NCI-H1694 treated with DMSO at 0.1 percent for 48 hours (cell line): ENCODE data around the gene ABCF2.

Source experiments
- DNase-seq: peaks from one replicate; lab custom pipeline; 2025; lab: John Stamatoyannopoulos, UW

ABCF2 gene

DNA sequence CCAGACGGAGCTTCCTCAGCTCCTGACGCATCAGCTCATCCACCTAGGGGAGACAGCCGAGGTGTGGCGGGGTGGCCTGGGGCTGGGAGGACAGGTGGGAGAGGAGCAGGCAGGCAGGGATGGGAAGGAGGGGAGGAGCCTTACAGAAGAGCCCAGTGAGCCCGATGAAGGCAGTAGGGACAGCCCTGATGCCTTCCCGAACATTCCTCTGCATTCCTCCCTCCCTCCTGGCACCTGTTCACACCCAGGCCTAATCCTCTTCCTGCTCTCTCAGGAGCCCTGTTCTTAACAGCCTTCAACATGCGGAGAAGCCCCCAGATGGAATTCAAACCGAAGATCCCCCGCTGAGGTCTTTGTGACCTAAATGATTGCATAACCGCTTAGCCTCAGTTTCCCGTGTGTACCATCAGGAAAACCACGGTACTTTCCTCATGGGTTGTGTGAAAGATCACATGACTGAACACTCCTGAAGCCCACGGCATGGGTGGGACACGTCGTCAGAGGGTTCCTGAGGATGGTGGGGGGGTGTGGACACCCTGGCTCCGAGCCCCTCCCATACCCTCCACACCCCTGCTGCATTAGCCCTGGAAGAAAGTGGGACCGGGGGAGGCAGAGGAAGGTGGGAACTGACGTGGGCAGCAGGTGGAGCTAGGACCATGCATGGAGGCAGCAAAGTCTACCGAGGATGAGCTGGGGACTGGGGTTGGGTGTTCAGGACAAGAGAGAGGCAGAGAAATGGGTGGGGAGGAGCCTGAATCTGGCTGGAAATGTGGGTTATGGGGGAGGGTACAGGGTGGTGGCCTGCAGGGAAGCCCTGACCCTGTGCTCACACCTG, 31.2 kb downstream of the ABCF2 start:
- no peak for DNase-seq

DNA sequence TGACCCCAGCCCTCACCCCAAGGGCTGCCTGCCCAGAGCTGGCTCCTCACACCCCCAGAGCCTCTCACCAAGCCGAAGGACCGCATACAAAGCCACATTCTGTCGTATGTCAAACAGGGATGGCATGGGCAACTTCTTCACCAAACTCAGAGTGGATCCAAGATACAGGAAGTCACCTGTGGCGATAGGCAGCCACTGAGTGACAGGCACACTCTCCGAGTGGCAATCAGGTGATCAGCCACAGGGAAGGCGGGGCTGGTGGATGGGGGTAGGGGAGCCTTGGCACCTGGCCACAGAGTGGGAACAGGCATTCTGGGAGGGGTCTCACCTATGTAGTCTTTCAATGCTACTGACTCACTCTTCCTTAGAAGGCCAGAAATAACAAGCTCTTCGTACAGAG, 32.8 kb downstream of the ABCF2 start:
- no peak for DNase-seq

DNA sequence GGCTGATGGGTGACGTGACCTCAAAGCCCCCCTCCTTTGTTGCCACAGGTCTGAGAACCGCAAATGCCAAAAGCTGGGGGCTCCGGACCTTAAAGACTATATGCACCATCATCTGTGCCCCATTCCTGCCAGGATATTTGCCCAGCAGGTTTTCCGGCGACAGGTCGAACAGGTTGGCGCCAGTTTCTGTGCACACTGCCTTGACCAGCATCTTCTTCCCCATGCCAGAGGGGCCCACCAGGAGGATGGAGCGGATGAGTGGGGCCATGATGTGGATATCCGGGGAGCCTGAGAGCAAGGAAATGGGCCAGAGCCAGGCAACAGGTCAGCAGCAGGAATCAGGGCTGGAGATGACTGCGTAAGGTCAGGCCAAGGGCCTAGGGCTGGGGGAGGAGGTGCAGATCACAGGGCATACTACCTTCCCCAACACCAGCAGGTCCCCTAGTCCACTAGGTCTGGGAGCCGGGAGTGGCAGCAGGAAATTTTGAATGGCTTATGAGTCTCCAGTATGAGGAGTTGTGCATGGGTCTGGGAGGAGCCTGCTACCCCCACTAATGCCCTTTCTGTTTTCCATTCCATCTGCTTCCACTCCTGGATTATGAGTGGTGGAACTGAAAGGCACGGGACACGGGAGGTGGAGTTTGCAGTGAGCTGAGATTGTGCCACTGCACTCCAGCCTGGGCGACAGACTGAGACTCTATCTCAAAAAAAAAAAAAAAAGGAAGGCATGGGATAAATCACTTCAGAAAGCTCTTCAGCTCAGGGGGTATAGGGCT, 33.6 kb downstream of the ABCF2 start:
- no peak for DNase-seq

DNA sequence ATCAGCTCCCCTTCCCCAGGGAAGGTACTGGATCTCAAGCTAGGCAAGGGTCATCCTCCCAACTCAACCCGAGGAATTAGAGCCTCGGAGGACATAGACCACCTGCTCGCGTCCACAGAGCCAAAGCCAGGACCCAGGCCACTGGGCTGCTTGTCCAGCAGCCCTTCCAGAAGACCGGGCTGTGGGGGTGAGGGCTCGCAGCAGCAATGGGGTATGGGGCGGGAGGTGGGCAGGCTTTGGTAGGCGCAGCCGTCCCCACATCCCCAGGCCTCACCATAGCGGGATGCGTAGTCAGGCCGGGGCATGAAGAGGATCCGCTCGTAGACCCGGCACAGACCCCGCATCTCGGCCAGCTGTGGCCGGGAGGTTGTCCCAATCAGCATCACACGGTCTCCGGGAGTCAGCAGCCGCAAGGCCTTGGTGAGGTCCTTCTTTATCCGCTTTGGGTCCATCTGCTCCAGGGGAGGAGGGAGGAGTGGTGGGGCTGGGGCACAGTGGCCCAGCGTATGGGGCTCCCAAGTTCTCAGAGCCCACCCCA, 34.9 kb downstream of the ABCF2 start:
- DNase-seq, result no peak

DNA sequence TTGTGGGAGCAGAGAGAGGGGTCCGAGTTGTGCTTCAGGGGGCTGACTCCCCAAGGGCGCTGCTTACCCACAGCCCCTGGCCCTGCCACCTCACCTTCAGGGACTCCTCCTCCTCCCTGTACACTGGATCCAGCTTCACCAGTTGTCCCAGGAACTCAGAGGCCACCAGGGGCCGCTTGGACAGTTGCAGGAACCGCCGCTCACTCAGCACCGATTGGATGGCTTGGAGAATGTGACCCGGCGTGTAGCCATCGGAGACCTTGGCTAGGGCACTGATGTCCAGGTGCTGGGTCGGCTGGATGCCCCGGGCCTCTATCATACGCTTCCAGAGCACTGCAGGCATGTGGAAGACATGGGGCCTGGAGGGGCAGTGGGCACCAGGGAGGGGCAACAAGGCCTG, 35.5 kb downstream of the ABCF2 start:
- DNase-seq, result no peak

DNA sequence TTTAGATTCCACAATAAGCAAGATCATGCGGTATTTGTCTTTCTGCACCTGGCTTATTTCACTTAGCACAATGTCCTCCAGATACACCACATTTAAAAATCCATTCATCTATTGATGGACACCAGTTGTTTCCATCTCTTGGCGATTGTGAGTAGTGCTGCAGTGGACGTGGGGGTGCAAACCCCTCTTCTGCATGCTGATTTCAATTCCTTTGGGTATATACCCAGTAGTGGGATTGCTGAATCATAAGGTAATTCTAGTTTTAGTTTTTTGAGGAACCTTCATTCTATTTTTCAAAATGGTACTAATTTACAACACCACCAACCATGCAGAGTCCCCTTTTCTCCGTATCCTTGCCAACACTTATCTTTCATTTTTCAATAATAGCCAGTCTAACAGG, 38.0 kb downstream of the ABCF2 start:
- no peak for DNase-seq

DNA sequence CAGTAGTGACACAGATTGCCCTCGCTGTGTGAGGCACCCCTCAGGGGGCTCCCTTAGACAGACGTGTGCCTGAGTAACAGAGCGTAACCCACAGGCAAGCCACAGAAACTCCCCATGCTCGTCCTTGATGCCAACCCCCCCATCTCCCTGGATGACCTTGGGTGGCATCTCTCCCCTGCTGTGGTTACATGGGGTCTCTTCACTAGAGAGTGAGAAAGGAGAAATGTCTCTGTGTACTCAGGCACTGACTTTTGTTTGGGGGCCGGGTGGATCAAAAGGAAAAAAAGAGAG, 38.8 kb downstream of the ABCF2 start:
- DNase-seq, result no peak

DNA sequence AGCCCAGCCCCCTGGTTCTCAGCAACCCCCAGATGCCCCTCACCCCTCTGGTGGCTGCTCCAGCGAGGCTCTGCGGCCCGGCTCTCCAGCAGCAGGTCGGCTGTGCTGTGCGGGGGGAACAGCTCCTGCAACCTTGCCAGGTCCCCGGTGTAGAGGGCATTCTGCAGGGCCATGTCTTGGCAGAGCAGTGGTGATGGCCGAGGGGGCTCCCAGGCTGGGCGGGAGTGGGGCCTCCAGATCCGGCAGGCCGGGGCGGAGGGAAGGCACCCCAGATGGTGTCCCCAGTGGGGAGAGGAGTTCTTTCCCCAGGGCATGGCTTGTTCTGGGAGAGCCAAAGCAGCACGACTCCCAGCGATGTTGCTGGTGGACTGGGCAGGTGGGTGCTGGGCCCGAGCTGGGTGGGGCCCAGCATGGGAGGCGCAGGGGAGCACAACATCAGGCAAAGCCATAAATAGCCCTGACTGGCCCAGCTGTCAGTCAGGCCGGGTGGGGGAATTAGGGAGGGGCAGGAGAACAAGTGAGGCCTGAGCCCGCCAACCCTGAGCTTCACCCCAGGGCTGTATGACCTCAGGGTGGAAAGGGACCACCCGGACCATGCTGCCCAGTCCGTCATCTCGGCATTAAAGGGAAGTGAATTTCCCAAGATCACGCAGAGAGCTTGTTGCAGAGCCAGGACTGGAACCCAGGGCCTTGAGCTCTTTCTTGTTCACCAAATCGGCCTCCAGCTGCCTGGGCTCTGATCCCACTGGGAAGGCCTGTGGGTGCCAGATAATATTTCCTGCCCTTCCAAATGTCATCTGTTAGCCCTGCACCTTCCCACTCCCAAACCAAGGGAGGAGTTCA, 39.4 kb downstream of the ABCF2 start:
- no peak for DNase-seq

DNA sequence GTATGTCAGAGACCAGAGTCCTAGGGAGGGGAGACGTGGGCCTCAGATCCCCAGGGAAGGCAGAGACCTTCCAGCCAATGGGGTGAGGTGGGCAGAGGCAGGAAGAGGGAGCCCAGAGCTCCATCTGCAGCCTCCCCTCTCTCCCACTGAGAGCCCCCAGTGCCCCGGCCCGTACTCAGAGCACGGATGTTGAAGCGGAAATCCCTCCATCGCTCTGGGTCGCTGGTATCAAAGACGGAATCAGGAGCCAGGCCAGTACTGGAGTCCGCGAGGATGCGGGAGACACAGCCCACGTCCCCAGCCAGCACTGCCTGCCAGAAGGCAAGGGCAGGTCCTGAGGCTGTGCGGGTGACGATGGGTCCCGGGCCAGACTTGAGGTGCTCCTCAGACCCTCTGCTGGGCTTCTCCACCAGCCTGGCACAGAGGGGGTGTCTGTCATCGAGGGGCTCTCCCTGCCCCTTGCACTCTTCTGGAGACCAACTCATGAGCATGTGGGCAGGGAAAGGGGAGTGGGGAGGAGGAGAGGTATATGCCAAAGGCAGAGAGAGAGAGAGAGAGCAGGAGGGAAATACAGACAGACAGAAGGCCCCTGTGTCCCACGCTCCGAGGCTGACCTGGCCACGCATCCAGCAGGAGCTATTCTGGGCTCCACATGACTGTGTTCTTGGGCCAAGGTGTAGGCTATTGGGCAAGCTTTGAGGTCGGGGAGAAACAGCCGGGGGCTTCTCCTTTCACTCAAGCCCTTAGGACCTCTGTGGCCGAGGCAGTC, 40.2 kb downstream of the ABCF2 start, which contains the start of gene ASB10:
TSS of gene ASB10 (minus strand) at position 611 of the 769 bp plus-strand sequence. CDS start at position 491, 120 bp downstream.
- no peak for DNase-seq

DNA sequence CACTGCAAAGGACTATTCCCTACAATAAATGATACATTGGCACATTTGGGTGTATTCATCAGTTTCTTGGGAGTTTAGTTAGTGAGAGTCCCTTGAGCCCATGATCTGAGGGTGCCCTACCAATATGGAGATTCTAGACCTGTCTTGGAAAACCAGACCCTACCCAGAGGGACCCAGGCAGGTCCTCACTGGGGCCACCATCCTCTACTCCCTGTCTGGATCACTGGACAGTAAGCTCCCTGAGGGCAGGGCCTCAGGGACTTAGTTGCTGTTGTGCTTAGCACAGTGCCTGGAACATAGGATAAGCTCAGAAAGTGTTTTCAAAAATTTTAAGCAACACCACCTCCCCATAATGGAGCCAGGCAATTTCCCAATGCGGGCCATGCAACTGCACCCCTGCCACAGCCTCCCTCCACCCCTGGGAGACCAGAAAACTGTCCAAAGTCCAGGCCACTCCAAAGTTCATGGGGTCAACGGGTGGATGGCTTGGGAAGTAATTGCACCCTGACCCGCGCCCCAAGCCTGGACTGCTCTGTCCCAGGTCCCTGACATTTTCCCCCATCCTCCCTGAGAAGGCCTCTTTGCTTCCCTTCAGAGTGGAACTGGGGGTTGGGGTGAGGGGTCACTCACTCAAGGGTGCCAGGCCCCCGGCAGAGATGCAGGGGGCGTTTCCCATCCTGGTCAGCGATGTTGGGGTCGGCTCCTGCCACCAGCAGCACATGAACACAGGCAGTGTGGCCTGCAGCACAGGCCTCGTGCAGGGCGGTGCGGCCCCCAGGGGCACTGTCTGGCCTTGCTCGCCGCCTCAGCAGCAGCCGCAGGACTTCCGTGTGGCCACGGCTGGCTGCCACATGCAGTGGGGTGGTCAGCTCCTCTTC, 41.0 kb downstream of the ABCF2 start:
- DNase-seq, result no peak

DNA sequence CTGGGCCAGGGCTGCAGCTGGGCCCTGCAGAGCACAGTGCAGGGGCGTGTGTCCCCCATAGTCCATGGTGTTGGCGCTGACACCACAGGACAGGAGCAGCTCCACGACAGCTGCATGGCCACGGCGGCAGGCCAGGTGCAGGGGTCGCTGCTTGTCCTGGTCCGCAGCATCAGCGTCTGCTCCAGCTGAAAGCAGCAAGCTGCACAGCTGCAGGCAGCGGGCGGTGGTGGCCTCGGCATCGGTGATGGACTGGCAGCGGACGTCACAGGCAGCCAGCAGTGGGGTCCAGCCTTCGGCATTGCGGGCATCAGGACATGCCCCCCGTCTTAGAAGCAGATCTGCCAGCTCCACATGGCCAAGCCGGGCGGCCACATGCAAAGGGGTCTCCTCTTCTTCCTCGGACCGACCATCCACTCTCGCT, 46.0 kb downstream of the ABCF2 start:
- no peak for DNase-seq

DNA sequence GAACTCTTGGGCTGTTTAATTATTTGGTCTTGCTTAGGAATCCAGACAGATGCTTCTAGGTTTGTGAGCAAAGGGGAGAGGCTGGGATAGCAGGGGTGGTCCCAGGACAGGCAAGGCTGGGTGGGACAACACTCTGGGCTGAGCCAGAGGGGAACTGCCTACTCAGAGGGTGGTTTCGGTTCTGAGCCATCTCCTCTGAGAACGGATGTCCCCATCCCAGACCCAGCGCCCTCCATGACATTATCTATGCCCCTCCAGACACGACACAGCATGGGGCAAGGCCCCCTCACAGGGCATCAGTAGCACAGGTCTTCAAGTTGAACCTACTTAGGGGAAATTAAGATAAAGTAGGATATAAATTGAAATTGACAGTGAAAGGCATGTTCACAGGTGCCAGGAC, 47.1 kb downstream of the ABCF2 start:
- DNase-seq, result no peak

DNA sequence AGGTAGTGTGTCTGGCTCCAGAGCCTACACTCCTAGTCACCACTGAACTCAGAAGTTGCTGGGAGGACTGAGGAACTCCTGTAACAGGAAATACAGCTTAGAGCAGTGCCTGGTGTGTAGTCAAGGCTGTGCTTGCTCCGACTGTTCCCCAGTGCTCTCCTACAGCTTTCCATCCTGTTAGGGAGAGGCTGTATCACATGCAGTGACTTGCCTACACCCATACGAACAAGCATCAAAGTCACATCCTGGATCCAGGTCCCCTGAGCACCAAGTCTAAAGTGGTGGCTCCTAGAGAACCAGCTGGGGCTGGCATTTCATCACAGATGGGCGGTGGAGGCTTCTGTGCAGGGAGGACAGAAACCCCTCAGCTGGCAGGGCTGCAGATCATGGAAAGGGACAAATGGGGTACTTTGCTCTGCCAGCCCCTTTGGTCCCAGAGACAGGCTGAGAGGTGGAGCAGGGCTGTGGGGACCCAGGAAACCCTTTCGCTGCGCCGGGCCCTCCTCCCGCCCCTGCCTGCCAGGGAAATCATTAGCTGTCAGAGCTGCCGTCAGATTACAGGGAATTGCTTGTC, 47.6 kb downstream of the ABCF2 start:
- no peak for DNase-seq

DNA sequence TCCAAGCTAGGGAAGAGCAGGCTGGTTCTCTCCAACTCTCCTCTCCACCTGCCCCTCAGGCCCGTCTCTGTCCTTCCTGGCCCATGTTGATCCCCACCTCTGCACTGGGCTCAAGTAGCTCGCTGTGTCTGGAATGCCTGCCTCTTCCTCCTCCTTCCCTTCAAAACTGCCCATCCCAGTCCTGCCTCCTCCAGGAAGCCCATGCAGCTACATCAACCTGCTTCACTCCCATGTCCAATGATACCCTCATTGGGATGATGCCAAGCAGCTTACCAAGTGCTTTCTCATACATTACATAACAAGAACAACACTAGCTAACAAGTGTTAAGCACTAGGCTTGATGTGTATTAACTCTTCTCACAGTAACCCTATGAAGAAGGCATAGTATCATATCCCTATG, 48.2 kb downstream of the ABCF2 start:
- no peak for DNase-seq

DNA sequence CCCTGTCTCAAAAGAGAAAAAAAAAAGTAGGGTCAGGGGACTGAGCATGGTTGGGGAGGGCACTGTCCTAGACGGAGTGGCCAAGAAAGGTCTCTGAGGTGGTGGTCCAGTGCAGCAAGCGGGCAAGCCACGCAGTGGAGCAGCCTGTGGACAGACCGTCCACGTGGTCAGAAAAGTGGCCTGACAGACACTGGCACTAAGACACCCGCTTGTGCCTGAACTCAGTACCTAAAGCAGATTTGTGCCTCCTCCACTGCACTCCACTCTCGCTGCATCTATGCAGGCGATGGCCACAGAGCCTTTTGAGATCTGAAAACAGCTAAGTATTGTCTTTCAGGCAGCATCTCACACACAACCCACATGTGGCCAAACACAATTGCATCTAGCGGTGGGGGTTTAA, 48.8 kb downstream of the ABCF2 start:
- DNase-seq, result no peak

DNA sequence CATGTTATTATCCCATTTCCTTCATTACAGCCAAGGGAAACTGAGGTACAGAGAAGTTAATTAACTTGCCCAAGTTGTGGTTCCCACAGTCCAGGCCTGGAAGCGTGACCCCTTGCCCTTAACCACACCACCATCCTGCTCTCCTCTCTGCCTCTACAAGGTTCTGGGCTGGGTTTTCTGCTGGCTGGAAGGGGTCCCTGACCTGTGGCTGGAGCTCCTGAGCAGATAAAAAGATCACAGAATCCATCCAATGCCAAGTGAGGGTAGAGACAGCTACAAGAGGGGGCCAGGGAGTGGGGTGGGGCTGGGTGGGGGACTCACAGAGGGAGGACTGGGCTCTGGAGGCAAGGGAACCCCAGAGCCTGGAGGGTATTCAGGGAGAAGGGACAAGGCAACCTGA, 49.7 kb downstream of the ABCF2 start:
- DNase-seq, result no peak

DNA sequence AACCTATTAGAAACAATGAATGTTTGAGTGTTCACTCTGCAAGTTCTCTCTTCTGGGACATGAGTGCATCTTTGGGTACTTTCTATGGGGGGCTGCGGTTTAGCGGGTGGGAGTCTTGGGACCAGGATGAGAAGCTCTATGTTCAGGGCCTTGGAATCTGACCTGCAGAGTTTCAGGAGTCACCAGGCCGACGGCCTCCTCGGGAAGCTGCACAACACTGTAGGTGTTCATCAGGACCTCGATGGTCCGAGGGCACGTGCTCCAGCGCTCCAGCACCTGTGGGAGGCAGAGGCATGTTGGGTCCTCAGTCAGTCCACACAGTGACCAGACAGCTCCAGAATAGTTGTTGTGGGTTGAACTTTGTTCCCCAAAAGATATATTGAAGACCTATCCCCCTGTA, 50.6 kb downstream of the ABCF2 start:
- no peak for DNase-seq

DNA sequence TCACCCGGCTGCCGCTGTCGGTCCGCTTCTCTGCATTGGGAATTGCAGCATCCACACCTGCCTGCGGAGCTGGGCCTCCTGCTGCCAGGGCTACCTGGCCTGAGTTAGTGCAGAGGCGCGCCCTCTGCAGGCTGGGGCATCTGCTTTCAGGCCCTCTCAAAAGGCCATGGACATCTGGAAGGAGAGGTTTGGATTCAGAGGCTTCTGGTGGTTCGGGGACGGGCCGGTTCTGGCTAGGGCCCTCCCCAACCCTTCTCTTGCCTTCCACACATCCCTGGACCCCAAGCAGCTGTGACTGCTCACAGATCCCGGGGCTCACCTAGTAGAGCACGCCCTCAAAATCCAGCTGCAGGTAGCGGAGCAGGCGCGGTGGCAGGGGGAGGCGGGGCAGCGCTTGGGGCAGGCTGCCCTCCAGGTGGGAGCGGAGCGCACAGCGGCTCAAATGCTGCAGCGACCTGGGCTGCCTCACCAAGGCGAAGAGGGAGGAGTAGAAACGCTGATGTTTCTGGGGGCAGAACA, 51.2 kb downstream of the ABCF2 start:
- DNase-seq, result no peak

DNA sequence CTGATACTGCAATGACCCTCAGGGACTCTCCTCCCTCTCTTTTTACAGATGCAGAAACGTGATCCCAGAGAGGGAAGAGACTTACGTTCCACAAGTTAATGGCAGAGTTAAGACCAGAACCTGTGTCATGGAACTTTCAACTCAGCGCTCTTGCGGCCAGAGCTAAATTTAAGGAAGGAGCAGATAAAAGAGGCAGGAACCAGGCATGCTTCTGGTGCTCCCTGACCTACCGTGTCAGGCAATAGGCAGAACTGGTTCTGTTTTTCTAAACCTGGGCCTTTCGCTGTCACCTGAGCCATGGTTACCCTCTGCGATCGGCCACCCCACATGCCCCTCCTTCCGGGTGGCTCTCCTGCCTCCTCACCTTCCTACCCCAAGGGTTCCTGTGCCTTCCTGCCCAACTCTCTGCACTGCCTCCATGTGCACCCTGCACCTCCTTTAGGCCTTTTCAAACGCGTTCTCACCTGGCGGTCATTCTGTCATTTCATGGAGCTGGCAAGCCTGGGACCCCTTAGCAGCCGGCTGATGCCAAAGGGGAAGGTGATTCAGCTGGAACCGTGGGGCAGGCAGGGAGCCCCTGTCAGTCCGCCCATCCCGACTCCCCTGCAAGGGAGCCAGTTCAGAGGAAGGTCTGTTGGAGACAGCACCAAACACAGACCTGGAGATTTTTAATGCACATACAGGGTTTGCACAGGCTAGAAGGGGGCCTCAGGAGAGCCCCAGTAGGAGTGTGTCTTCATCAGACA, 51.8 kb downstream of the ABCF2 start:
- no peak for DNase-seq
